ENCODE measurements around the gene GNB5.

GRCh38 chr15:52113235-52113634, 78.0 kb downstream of the GNB5 start:
- no peak for TF ChIP-seq ZFP36L2 (CRISPR knock-in tag; IDR thresholded peaks at IDR 0.05)
- TF ChIP-seq STAT6 (CRISPR knock-in tag; IDR thresholded peaks at IDR 0.05; ENCODE audit: borderline replicate concordance), result no peak
- TF ChIP-seq PBX3 (CRISPR knock-in tag; IDR thresholded peaks at IDR 0.05; ENCODE audit: borderline replicate concordance), result no peak
- TF ChIP-seq HMGXB4 (CRISPR knock-in tag; IDR thresholded peaks at IDR 0.05; ENCODE audit: borderline replicate concordance in 1 of 2, low read depth in 1 of 2), result no peak
- TF ChIP-seq EZH2 (conservative IDR thresholded peaks at IDR 0.05; ENCODE audit: low read depth, low read length), result no peak
- no peak for TF ChIP-seq ZNF782 (CRISPR knock-in tag; IDR thresholded peaks at IDR 0.05; ENCODE audit: borderline replicate concordance)

All from HepG2 (cell line).